Right lung (tissue), 10 donors: ENCODE results near the gene DTX2. TPM values are rescaled to one million over a fixed set of nuclear protein-coding genes. Genes with fewer than 3 reads are reported as not detected.
"Not testable (repeated sequence)": the region's sequence is repeated elsewhere in the genome, so short reads cannot be mapped to it uniquely, and the experiment has no call there.

Experiments
- DNase-seq, 2 donors: peaks; one replicate each; pipeline ENCODE4 v3.0.0-alpha.2; 2013
- long read RNA-seq, 8 donors: transcript quantifications; one replicate each; lab custom pipeline, GENCODE V29; 2026
- polyA plus RNA-seq, 5 donors: library from polyadenylated mRNA; unstranded; fragments of 120-200 nt; gene quantifications; one replicate each; pipeline versions ENCODE4 v1.2.1 to v1.2.3, GENCODE V29; 2013; ENCODE audit warnings: inconsistent platforms in 1 of 5, low replicate concordance in 1 of 5; ENCODE audit not compliant: insufficient read length in 5 of 5, insufficient read depth in 1 of 5

Gene DTX2
- 10 to 100 TPM in 3 of 5 donors, 1 to 10 TPM in 2; 8.3 to 13.9 (median 11.0) TPM for polyA plus RNA-seq
- long read RNA-seq, donor 1, partial matches to known transcripts: 0 of 5 reads
- long read RNA-seq, donor 1, other reads (novel, unspliced or antisense): 0 of 5 reads
- long read RNA-seq, donor 2, partial matches to known transcripts: 0 of 3 reads
- long read RNA-seq, donor 2, other reads (novel, unspliced or antisense): 0 of 3 reads
- long read RNA-seq, donor 3, partial matches to known transcripts: 0 of 1 reads
- long read RNA-seq, donor 3, other reads (novel, unspliced or antisense): 0 of 1 reads
- long read RNA-seq, donor 4, partial matches to known transcripts: 0 of 1 reads
- long read RNA-seq, donor 4, other reads (novel, unspliced or antisense): 0 of 1 reads
- long read RNA-seq, donor 5: 0 reads
- long read RNA-seq, donor 6, partial matches to known transcripts: 0 of 4 reads
- long read RNA-seq, donor 6, other reads (novel, unspliced or antisense): 0 of 4 reads
- long read RNA-seq, donor 7, partial matches to known transcripts: 0 of 3 reads
- long read RNA-seq, donor 7, other reads (novel, unspliced or antisense): 0 of 3 reads
- long read RNA-seq, donor 8, partial matches to known transcripts: 0 of 1 reads
- long read RNA-seq, donor 8, other reads (novel, unspliced or antisense): 0 of 1 reads

GRCh38 chr7:76461464-76462101, at the start of gene DTX2:
Gene DTX2 (plus strand): TSS chr7:76461709. CDS start chr7:76480510, 18,801 bp downstream.
- not testable (repeated sequence) for DNase-seq

DNA sequence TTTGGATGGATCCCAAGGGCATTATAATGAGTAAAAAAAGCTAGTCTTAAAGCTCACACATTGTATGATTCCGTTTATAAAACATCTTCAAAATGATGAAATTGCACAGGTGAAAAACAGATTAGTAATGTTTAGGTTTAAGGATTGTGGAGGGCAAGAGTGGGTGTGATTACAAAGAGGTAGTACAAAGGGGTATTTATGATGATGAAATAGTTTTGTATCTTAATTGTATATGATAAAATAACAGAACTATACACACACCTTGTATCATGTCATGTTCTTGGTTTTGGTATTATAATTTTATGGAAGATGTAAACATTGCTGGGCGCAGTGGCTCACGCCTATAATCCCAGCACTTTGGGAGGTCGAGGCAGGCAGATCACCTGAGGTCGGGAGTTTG, 49.3 kb upstream of the DTX2 start:
- no peak for DNase-seq

DNA sequence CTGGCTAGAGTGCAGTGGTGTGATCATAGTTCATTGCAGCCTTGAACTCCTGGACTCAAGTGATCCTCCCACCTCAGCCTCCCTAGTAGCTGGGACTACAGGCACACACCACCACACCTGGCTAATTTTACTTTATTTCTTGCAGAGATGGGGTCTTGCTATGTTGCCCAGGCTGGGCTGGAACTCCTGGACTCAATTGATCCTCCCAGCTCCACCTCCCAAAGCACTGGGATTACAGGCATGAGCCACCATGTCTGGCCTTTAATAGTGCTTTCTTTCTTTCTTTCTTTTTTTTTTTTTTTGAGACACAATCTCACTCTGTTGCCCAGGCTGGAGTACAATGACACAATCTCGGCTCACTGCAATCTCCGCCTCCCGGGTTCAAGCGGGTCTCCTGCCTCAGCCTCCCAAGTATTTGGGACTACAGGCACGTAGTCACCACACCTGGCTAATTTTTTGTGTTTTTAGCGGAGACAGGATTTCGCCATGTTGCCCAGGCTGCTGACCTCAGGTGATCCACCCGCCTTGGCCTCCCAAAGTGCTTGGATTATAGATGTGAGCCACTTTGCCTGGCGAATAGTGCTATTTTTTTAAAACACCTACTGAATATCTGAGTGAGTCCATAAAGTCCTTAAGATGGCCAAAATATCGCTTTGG, 43.7 kb upstream of the DTX2 start:
- not testable (repeated sequence) for DNase-seq

DNA sequence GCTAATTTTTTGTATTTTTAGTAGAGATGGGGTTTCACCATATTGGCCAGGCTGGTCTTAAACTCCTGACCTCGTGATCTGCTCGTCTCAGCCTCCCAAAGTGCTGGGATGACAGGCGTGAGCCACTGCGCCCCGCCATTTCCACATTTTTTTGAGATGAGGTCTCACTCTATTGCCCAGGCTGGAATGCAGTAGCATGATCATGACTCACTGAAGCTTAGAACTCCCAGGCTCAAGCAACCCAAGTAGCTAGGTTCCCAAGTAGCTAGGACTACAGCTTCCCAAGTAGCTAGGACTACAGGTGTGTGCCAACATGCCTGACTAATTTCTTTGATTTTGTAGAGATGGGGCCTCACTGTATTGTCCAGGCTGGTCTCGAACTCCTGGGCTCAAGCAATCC, 40.4 kb upstream of the DTX2 start:
- not testable (repeated sequence) for DNase-seq

DNA sequence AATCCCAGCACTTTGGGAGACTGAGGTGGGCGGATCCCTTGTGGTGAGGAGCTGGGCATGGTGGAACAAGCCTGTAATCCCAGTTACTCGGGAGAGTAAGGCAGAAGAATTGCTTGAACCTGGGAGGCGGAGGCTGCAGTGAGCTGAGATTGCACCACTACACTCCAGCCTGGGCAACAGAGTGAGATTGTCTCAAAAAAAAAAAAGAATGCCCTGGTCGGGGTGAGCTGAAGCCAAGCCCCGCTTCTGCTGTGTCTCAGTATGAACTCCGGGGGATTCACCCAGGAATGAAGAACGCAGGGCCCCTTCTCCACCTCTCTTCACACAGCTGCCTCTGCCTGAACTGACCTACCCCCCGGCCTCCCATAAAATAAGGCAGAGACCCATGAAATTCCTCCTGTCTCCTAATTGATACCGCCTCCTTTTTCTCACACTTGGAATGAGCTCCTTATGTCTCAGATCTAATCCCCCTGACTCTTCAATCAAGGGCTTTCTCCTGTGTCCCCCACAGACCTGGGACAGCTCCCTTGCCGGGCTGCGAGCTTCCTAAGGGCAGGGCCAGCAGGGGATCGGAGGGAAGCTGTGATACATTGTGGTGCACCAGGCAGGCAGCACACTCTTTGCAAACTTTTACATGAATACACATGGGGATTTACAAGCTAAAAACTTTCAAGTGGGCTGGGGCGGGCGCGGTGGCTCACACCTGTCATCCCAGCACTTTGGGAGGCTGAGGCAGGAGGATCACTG, 37.7 kb upstream of the DTX2 start:
- DNase-seq: no peak

DNA sequence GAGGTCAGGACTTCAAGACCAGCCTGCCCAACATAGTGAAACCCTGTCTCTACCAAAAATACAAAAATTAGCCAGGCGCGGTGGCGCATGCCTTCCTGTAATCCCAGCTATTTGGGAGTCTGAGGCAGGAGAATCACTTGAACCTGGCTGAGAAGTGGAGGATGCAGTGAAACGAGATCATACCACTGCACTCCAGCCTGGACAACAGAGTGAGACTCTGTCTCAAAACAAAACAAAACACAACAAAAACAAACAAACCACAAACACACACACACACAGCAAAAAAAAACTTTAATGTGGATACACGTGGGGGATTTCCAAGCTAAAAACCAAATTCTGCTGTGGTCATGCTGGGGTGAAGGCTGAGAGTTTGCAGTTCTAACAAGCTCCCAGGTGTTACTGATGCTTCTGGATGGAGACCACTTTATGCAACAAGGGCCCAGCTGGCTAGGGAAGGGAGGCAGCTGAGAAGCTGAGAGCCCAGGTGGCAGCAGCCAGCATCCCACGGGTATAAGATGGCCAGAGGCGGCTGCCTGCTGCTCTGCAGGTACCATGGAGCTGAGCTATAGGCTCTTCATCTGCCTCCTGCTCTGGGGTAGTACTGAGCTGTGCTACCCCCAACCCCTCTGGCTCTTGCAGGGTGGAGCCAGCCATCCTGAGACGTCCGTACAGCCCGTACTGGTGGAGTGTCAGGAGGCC, 36.9 kb upstream of the DTX2 start, which contains the start of gene ZP3:
ZP3 (plus strand) TSS at position 538 of the 699 bp plus-strand sequence; CDS start at position 553, 15 bp downstream.
- DNase-seq: no peak

- DNase-seq: no peak
Measured at GRCh38 chr7:76425156-76425555, 36.4 kb upstream of the DTX2 start.

DNA sequence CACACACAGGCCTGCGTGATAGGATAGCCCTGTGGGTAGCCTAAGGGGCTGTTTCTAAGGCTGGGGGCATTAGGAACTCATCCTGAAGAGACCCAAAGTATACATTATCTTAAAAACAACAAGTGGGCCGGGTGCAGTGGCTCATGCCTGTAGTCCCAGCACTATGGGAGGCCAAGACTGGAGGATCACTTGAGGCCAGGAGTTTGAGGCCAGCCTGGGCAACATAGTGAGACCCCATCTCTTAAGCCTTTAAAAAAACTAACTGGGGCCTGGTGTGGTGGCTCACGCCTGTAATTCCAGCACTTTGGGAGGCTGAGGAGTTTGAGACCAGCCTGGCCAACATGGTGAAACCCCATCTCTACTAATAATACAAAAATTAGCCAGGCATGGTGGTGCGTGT, 36.0 kb upstream of the DTX2 start:
- DNase-seq: not testable (repeated sequence)

DNA sequence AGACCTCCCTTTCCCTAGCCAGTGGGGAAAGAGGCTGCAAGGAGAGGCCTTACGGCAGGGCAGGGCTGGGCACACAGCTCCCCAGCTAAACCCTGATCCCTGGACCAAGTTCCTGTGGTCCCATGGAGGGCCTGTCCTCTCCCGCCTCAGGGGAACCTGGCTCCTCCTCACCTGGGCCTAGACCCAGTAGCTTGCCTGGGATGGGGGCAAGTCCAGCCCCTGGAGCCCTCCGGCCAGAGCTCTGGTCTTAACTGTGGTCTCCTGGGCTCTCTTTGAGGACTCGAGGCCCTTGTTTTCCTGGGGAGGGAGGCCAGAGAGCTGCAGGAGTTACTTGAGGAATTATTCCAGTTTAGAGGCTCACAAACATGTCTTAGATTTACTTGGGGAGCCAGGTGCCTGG, 35.3 kb upstream of the DTX2 start:
- DNase-seq: no peak

DNA sequence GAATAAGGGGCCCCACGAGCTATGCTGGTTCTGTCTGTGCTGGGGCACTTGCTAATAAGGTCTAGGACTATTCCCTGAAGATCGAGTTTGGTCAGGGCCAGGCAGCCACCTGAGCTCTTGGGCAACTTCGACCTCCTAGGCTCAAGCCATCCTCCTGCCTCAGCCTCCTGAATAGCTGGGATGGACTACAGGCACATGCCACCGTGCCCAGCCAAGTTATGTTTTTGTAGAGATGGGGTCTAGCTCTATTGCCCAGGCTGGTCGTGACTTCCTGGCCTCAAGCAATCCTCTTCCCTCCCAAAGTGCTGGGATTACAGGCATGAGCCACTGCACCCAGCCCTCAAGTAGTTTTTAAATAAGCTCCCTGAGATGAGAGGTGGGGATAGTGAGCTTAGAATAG, 33.9 kb upstream of the DTX2 start:
- DNase-seq: no peak

DNA sequence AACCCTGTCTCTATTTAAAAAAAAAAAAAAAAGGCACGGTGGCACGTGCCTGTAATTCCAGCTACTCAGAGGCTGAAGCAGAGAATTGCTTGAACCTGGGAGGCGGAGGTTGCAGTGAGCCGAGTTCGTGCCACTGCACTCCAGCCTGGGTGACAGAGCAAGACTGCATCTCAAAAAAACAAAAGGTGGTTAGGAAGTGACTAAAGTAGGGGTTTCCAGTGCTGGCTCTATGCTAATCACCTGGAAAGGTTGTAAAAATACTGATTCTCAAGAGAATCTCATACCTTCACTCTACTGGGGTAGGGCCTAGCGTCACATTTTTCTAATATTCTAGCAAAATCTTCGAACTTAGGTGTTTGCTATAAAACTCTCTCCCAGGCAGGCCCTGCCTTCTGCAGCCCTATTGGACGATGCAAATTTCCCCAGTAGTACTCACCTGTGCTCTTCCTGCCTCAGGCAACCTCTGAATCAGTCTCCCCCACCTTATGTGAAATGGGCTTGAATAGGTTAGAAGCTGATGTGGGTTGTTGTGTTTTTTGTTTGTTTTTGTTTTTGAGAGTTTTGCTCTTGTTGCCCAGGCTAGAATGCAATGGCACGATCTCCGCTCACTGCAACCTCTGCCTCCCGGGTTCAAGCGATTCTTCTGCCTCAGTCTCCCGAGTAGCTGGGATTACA, 33.2 kb upstream of the DTX2 start:
- DNase-seq: no peak

DNA sequence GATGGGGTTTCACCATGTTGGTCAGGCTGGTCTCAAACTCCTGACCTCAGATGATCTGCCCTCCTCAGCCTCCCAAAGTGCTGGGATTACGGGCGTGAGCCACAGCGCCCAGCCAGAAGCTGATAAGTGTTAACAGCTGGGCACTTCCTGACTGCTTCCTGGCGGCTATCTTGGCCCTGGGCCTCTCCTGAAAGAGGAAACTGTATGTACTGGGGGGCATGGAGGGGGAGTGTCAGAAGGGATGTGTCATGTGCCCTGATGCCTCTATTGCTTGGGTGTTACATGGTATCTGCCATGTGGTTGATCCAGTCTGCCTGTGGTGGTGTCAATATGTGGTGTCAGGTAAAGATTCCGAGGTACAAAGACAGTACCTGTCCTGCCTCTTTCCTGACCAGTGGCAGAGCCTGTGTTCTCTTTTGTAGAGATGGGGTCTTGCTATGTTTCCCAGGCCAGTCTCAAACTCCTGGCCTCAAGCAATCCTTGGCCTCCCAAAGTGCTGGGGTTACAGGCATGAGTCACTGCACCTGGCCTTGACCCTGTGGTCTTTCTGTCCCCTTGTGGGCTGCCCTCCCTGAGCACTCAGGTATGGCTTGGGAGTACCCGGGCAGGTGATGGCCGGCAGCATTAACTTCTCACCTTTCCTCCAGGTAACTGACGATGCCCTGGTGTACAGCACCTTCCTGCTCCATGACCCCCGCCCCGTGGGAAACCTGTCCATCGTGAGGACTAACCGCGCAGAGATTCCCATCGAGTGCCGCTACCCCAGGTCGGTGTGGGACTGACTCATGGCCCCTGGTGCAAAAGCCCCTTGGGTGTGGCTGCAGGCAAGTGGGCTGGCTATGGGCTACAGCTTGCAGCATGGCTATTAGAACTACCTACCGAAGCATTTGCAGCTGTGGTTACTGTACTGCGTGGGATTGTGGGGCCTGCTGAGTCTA, 32.4 kb upstream of the DTX2 start:
- DNase-seq: no peak

- DNase-seq: no peak
Measured at GRCh38 chr7:76430211-76430610, 31.3 kb upstream of the DTX2 start.

- no peak for DNase-seq
Measured at GRCh38 chr7:76430836-76431235, 30.7 kb upstream of the DTX2 start.

DNA sequence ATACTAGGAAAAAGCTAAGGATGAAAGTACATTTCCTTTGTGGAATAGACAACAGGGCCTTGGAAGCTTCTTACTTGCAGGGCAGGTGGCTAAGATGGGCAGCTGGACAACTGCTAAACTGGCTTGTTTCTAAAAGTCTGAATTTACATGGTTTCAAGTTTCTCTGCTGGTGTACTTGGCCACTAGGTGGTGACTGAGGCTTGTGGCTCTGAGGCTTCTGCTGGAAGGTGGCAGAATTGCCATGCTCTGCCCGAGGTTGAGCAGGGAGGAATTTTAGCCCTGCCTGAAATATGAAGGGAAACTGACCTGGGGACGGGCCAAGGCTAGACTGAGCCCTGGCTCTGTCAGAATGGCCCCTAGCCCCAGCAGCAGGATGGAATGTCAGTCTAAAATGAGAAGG, 23.6 kb upstream of the DTX2 start:
- peak in 1 of 2 donors; percentile 56 for DNase-seq

DNA sequence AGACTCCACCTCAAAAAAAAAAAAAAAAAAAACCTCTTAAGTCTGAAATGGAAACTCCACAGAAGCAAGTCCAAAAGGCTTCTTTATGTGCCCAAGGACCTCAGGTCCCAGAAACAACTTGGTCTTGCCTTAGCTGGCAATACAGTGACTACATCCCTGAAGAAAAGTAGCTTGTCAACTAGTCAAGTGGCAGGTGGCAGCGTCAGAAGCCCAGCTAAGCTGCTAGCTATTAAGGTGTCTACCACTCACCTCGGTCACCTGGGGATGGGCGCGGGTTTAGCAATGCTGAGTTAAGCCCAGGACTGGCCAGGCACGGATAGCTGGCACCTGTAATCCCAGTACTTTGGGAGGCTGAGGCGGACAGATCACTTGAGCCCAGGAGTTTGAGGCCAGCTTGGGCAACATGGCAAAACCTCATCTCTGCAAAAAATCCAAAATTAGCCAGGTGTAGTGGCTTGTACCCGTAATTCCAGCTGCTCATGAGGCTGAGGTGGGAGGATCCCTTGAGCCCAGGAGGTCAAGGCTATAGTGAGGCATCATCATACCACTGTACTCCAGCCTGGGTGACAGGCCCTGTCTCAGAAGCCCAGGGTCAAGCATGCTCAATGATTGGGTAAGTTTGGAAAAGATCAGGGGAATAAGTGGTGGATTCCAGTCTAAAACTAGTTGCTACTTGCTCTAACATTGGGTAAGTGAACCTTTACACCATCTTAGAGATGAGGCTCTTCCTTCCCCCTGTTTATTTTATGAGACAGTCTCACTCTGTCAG, 22.2 kb upstream of the DTX2 start:
- DNase-seq: not testable (repeated sequence)

GRCh38 chr7:76440404-76440803, 21.1 kb upstream of the DTX2 start:
- not testable (repeated sequence) for DNase-seq

- not testable (repeated sequence) for DNase-seq
Measured at GRCh38 chr7:76441792-76442191, 19.7 kb upstream of the DTX2 start.
